ENCODE measurements around the gene SPRYD3.

The SPRYD3 gene

GRCh38 chr12:53014709-53015108, 64.5 kb downstream of the SPRYD3 start:
- DNase-seq (ENCODE audit: low spot score): no peak

Data from Ammon's horn (tissue), 1 donor.